HG02973 (cell line): ENCODE measurements around the gene CCDC74A.
A peak's percentile ranks its signal among the peaks of the same experiment; 100 is the strongest.
"Not testable (repeated sequence)": the region's sequence is repeated elsewhere in the genome, so short reads cannot be mapped to it uniquely, and the experiment has no call there.

Source experiments
- ATAC-seq: cut with Tn5 transposase; IDR thresholded peaks from one replicate; pipeline ENCODE4 v1.9.1; 2021; ENCODE audit warnings: moderate library complexity; ENCODE audit not compliant: unreplicated experiment

The CCDC74A gene

DNA sequence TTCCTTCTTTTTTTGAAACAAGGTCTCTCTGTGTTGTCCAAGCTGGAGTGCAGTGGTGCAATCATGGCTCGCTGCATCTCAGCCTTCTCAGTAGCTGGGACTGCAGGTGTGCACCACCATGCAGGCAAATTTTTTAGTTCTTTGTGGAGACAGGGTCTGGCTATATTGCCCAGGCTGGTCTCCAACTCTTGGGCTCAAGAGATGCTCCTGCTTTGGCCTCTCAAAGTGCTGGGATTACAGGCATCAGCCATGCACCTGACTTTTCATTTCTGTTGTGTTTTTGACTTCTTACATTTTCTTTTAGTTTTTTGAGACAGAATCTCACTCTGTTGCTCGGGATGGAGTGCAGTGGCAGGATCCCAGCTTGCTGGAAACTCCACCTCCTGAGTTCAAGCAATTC is 2.4 kb upstream of the CCDC74A start:
- not testable (repeated sequence) for ATAC-seq

GRCh38 chr2:131528981-131529863 is 1.5 kb downstream of the CCDC74A start:
- ATAC-seq: peak; percentile 63

GRCh38 chr2:131529864-131530445 is 2.3 kb downstream of the CCDC74A start:
- not testable (repeated sequence) for ATAC-seq

DNA sequence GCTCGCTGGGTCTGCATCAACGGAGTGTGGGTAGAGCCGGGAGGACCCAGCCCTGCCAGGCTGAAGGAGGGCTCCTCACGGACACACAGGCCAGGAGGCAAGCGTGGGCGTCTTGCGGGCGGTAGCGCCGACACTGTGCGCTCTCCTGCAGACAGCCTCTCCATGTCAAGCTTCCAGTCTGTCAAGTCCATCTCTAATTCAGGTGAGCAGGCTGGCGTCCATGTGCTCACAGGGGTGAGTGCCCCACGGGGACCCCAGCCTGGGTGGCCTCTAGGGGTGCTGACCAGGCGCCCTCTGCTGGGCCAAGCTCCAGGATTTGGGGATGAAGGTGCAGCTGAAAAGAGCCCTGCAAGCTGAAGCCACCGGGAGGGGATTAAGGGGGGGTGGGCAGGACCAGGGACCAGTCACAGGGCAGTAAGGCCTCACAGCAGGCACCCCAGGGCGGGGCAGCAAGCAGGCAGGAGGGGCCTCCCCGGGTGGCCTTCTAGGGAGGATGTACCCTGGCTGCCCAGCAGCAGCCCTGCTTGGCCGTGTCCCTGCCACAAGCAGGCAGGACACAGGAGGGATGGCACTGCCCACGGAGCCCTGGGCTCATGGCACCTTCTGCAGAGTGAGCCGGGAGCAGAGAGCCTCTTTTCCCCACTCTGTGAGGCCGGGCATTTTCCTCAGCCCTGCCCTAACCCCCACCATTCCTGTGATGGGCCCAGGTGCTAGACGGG is 3.1 kb downstream of the CCDC74A start:
- ATAC-seq: not testable (repeated sequence)

GRCh38 chr2:131531547-131532185 is 4.0 kb downstream of the CCDC74A start:
- not testable (repeated sequence) for ATAC-seq

DNA sequence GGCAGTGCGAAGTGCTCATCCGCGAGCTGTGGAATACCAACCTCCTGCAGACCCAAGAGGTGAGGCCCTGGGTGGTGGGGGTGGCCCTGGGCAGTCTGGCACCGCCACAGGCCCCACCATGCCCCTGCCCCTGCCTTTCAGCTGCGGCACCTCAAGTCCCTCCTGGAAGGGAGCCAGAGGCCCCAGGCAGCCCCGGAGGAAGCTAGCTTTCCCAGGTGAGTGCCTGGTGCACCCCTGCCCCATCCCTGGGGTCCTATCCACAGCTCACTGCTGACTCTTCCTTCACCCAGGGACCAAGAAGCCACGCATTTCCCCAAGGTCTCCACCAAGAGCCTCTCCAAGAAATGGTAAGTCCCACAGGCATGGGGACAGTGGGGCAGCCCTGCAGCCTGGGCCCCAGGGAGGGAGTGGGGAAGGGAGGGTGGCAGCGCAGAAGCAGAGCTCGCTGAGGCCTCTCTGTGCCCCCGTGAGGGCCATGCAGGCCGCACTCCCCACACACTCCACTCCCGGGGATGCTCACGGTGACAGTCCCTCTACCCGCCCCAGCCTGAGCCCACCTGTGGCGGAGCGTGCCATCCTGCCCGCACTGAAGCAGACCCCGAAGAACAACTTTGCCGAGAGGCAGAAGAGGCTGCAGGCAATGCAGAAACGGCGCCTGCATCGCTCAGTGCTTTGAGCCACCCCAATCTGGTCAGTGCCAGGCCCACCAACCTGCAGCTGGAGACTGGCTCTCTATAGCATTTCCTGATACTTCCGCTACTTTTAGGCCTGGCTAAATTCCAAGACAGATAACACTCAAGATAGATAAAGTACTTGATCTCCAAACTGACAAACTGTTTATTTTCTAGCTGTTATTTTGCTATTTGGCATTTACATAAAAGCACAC is 5.3 kb downstream of the CCDC74A start:
- ATAC-seq: not testable (repeated sequence)

- not testable (repeated sequence) for ATAC-seq
Observed at GRCh38 chr2:131533609-131534316, 6.1 kb downstream of the CCDC74A start.

DNA sequence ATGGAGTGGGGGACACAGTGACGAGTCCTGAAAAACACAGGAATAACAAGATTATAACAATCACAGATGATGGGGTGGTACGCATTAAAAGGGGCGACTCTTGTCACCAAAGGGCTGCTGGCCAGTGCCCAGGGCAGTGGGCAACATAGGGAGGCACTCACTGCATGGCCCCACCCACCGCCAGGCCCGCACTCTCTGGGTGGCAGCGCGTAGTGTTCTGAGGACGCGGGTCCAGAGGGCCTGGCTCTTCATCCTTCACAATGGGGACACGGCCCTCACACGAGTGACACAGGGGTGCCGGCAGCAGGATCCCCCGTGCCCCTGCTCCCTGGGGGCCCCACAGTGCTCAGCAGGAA is 6.6 kb downstream of the CCDC74A start:
- not testable (repeated sequence) for ATAC-seq

DNA sequence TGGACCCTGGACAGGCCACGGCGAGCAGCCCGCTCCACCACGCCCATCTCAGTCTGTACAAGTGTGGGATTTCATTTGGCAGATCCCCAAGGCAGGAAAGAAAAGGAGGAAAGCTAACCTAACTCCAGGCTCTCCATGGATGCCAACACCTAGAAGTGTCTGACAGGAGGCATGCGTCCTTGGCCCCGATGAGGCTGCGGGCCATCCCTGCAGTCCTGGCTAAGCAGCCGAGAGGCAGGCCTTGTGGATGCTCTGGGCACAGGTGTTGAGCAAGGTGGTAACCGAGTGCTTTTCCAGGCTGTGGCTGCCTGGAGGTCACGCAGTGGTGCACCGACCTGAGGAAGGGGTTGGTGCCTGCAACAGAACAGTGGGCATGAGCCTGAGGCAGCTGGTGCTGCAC is 7.3 kb downstream of the CCDC74A start:
- not testable (repeated sequence) for ATAC-seq

GRCh38 chr2:131535526-131535925 is 7.8 kb downstream of the CCDC74A start:
- ATAC-seq: no peak

DNA sequence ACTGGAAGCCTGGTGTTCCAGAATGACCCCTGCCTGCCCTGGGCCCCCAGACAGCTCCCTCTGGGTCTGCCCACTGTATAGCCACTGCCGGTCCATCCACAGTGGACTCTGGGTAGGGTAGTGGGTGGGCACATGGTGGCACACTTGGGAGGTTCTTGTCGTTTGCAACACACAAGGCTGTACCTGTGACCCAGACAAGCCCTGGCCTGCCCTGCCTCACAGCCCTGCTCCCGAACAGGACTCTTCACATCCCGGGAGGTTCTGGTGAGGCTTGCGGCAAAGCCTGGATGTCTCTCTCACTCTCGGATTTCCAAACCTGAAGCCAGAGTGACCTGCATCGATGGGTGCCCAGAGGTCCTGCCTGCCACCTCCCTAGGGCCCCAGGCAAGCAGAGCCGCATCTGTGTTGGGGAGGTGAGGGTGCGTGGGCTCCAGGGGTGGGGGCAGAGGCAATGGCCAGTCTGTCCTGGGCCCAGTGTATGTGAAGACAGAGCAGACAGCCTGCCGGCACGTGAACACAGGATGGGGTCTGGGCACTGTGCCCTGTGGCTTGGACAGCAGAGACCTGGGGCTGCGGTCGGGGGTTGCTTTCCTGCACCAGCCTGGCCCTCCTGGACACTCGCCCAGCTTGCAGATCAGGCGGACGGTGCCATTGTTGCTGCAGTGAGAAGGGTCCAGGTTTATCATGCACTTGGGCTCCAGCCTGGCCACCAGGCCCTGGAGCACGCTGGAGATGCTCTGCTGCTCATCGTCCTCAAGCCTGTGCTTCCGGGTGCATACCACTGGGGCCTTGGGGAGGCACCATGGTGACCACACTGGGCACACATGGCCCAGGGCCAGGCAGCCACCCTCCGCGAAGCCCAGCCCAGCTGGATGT is 8.5 kb downstream of the CCDC74A start:
- not testable (repeated sequence) for ATAC-seq

DNA sequence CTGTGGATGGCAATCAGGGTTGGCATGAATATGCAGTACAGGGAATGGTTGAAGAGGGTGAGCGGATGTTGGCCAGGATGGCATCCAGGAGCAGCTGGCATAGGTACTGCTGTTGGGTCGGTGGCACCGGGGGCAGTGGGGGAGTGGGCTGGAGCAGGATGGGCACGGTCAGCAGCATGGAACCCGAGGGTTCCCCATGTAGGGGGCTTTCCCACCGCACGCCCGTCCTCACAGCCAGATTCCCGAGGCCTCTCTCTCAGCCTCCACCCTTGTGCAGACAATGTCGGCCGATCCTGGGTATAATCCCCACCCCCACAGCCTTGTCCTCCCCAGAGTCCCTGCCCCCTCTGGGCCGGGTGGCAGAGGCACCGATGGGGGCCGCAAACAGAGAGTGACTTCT is 9.2 kb downstream of the CCDC74A start:
- not testable (repeated sequence) for ATAC-seq

DNA sequence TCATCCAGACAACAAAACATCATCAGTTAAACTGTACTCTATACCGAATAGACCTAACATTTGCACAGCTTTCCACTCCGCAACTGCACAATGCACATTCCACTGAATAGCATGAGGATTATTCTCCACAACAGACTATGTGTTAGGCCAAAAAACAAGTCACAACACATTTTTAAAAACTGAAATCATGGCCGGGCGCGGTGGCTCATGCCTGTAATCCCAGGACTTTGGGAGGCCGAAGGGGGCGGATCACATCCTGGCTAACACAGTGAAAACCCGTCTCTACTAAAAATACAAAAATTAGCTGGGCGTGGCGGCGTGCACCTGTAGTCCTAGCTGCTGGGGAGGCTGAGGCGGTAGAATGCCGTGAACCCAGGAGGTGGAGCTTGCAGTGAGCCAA is 11.2 kb downstream of the CCDC74A start:
- not testable (repeated sequence) for ATAC-seq

GRCh38 chr2:131542438-131543384 is 15.0 kb downstream of the CCDC74A start:
- ATAC-seq: no peak

DNA sequence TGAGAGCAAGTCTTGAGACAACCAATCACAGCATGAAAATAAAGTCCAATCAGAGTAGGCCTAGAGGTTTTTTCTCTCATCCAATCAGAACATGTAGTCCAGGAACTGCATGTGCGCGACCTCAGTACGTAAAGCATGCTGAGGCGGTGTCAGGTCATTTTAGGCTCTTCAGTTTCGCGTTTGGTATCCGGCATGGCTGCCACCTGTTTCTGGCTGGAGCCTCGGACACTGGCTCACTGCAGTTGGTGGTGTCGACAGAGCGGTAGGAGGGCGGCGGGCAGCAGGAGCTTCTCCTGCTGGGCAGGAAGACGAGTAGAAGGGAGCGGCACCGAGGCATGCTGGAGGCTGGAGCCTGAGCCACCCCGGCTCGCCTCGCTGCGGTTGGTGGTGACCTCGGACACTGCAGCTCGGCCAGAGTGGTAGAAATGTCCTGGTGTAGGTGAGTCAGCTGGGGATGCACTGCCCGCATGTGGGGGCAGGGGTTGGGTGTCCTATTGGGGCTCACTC is 15.8 kb downstream of the CCDC74A start:
- ATAC-seq: no peak

- not testable (repeated sequence) for ATAC-seq
Observed at GRCh38 chr2:131544006-131544812, 16.5 kb downstream of the CCDC74A start.

GRCh38 chr2:131544813-131545165 is 17.1 kb downstream of the CCDC74A start:
- not testable (repeated sequence) for ATAC-seq
